SK-N-SH treated with all-trans-retinoic acid at 6 μM for 48 hours (cell line): ENCODE results near the gene DAGLA.

Experiments
- ATAC-seq: fragments of 200-7000 bp; cut with Tn5 transposase; 3 replicates; pipeline ENCODE4 v1.9.1; 2020; ENCODE audit warnings: mild to moderate bottlenecking, moderate library complexity
- ARNTL ChIP-seq: fragments of 450-650 bp; formaldehyde crosslinking; IDR thresholded peaks from 2 replicates; pipeline ENCODE4 v1.5.0; 2020; ENCODE audit warnings: low read depth, mild to moderate bottlenecking, moderate library complexity, borderline replicate concordance
- BACH2 ChIP-seq: fragments of 250-450 bp; sonication (Bioruptor Pico); IDR thresholded peaks from 2 replicates; pipeline ENCODE4 v1.9.0; 2021; ENCODE audit warnings: mild to moderate bottlenecking, borderline replicate concordance
- CSDC2 ChIP-seq: fragments of 250-450 bp; sonication (Bioruptor Pico); IDR thresholded peaks from 2 replicates; pipeline ENCODE4 v1.5.0; 2020; ENCODE audit warnings: mild to moderate bottlenecking, moderate library complexity
- ESRRG ChIP-seq: fragments of 250-450 bp; sonication (Bioruptor Pico); IDR thresholded peaks from 2 replicates; pipeline ENCODE4 v1.6.1; 2021; ENCODE audit warnings: mild to moderate bottlenecking
- GLIS3 ChIP-seq: fragments of 250-450 bp; sonication (Bioruptor Pico); IDR thresholded peaks from 2 replicates; pipeline ENCODE4 v1.5.0; 2020; ENCODE audit warnings: mild to moderate bottlenecking, moderate library complexity
- ISL1 ChIP-seq: fragments of 250-450 bp; sonication (Bioruptor Pico); IDR thresholded peaks from 2 replicates; pipeline ENCODE4 v2.1.2; 2022; ENCODE audit warnings: mild to moderate bottlenecking, moderate library complexity
- PPARA ChIP-seq: fragments of 250-450 bp; sonication (Bioruptor Pico); IDR thresholded peaks from 2 replicates; pipeline ENCODE4 v1.5.0; 2020; ENCODE audit warnings: mild to moderate bottlenecking, borderline replicate concordance
- RARB ChIP-seq: fragments of 250-450 bp; sonication (Bioruptor Pico); IDR thresholded peaks from 2 replicates; pipeline ENCODE4 v1.8.0; 2021; ENCODE audit warnings: mild to moderate bottlenecking, moderate library complexity
- SNAI2 ChIP-seq: fragments of 250-450 bp; sonication (Bioruptor Pico); IDR thresholded peaks from 2 replicates; pipeline ENCODE4 v1.5.0; 2020; ENCODE audit warnings: mild to moderate bottlenecking, moderate library complexity
- TCF4 ChIP-seq: fragments of 250-450 bp; sonication (Bioruptor Pico); IDR thresholded peaks from 2 replicates; pipeline ENCODE4 v1.8.0; 2021; ENCODE audit warnings: mild to moderate bottlenecking, moderate library complexity, borderline replicate concordance
- TOX ChIP-seq: fragments of 250-450 bp; sonication (Bioruptor Pico); IDR thresholded peaks from 2 replicates; pipeline ENCODE4 v1.8.0; 2021; ENCODE audit warnings: mild to moderate bottlenecking, moderate library complexity, borderline replicate concordance
- ZC3H10 ChIP-seq: fragments of 250-450 bp; sonication (Bioruptor Pico); IDR thresholded peaks from 2 replicates; pipeline ENCODE4 v1.5.1; 2021; ENCODE audit warnings: mild to moderate bottlenecking, moderate library complexity
- ZFP30 ChIP-seq: fragments of 450-650 bp; formaldehyde crosslinking; IDR thresholded peaks from 2 replicates; pipeline ENCODE4 v1.5.0; 2022; ENCODE audit warnings: mild to moderate bottlenecking, moderate library complexity
- ZNF565 ChIP-seq: fragments of 450-650 bp; formaldehyde crosslinking; conservative IDR thresholded peaks from 2 replicates; pipeline ENCODE4 v1.5.0; 2020; ENCODE audit warnings: low read depth, mild to moderate bottlenecking, moderate library complexity
- ZNF70 ChIP-seq: fragments of 450-650 bp; formaldehyde crosslinking; IDR thresholded peaks from 2 replicates; pipeline ENCODE4 v1.5.0; 2020; ENCODE audit warnings: mild to moderate bottlenecking, moderate library complexity
- ZNF8 ChIP-seq: fragments of 450-650 bp; formaldehyde crosslinking; IDR thresholded peaks from 2 replicates; pipeline ENCODE4 v1.5.0; 2020; ENCODE audit warnings: mild to moderate bottlenecking, moderate library complexity
- TF ChIP-seq, protein P1 (sequence below): fragments of 250-450 bp; sonication (Bioruptor Pico); IDR thresholded peaks from 2 replicates; pipeline ENCODE4 v1.8.0; 2021; ENCODE audit warnings: low read depth, mild to moderate bottlenecking, moderate library complexity, borderline replicate concordance
- TF ChIP-seq, protein P2 (sequence below): fragments of 250-450 bp; sonication (Bioruptor Pico); IDR thresholded peaks from 2 replicates; pipeline ENCODE4 v1.5.1; 2020; ENCODE audit warnings: low read depth, mild to moderate bottlenecking, moderate library complexity
- TF ChIP-seq, protein P3 (sequence below): fragments of 250-450 bp; sonication (Bioruptor Pico); IDR thresholded peaks from 2 replicates; pipeline ENCODE4 v1.8.0; 2020; ENCODE audit warnings: mild to moderate bottlenecking, moderate library complexity, borderline replicate concordance
- TF ChIP-seq, protein P4 (sequence below): fragments of 250-450 bp; sonication (Bioruptor Pico); IDR thresholded peaks from 2 replicates; pipeline ENCODE4 v1.5.1; 2021; ENCODE audit warnings: mild to moderate bottlenecking, moderate library complexity
- TF ChIP-seq, protein P5 (sequence below): fragments of 250-450 bp; sonication (Bioruptor Pico); IDR thresholded peaks from 2 replicates; pipeline ENCODE4 v1.5.0; 2020; ENCODE audit warnings: mild to moderate bottlenecking, moderate library complexity

The DAGLA gene

DNA sequence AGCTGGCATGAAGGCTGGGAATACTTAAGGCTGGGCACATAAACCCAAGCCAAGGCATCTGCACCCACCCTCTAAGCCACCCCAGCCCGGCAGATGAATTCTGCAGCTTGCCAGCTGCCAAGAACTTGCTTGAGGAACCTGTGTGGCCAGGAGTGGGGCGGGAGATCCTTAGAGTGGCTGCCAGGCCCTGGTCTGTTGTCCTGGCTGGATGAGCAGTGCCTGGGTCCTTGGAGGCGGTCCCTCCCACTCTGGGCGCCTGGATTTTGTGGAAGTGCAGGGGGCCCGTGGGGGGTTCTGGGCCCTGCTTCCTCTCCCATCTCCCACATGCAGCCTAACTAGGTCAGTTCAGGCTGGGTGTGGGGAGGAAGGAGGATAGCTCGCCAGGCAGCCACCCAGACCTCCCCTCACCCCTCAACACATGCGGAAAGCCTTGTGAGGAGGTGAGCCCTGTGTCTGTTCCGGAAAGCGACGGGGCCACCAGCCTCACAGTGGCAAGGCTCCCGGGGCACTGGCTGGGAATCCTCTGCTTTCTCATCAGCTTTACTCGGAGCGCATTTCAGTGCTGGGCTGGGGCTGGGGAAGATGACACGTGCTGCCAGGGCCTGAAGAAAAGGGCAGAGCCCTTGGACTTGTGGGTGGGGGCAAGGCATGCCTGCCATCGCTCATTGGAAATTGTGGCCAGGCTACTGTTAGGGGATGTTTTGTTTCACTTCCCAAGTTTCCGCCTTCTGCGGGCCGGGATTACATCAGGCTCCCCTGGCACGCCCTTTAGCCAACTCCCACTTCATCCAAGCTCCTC lies 8.4 kb downstream of the DAGLA start:
- ATAC-seq, result no peak; the same call in 1 of the 3 replicates

DNA sequence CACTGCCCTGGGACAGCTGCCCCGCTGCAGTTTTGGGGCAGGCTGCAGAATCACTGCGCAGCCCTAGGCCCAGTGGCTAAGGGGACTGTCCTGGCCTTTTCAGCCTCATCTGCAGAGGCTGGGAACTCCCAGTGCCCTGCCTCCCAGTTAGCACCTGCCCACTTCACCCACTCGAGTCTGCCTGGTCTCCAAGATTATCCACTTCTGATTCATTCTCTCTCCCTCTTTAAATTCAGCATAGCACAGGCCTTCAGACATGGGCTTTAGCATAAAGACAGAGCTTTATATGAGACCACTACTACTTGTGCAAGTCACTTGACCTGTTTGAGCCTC lies 8.9 kb downstream of the DAGLA start:
- no peak for ATAC-seq
- TF ChIP-seq TCF4 (CRISPR knock-in tag), result no peak
- TF ChIP-seq, protein P1, sequence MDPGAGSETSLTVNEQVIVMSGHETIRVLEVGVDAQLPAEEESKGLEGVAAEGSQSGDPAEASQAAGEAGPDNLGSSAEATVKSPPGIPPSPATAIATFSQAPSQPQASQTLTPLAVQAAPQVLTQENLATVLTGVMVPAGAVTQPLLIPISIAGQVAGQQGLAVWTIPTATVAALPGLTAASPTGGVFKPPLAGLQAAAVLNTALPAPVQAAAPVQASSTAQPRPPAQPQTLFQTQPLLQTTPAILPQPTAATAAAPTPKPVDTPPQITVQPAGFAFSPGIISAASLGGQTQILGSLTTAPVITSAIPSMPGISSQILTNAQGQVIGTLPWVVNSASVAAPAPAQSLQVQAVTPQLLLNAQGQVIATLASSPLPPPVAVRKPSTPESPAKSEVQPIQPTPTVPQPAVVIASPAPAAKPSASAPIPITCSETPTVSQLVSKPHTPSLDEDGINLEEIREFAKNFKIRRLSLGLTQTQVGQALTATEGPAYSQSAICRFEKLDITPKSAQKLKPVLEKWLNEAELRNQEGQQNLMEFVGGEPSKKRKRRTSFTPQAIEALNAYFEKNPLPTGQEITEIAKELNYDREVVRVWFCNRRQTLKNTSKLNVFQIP (CRISPR knock-in tag), result no peak
- TF ChIP-seq, protein P2, sequence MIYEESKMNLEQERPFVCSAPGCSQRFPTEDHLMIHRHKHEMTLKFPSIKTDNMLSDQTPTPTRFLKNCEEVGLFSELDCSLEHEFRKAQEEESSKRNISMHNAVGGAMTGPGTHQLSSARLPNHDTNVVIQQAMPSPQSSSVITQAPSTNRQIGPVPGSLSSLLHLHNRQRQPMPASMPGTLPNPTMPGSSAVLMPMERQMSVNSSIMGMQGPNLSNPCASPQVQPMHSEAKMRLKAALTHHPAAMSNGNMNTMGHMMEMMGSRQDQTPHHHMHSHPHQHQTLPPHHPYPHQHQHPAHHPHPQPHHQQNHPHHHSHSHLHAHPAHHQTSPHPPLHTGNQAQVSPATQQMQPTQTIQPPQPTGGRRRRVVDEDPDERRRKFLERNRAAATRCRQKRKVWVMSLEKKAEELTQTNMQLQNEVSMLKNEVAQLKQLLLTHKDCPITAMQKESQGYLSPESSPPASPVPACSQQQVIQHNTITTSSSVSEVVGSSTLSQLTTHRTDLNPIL (CRISPR knock-in tag), result no peak
- TF ChIP-seq ESRRG (CRISPR knock-in tag), result no peak
- TF ChIP-seq, protein P3, sequence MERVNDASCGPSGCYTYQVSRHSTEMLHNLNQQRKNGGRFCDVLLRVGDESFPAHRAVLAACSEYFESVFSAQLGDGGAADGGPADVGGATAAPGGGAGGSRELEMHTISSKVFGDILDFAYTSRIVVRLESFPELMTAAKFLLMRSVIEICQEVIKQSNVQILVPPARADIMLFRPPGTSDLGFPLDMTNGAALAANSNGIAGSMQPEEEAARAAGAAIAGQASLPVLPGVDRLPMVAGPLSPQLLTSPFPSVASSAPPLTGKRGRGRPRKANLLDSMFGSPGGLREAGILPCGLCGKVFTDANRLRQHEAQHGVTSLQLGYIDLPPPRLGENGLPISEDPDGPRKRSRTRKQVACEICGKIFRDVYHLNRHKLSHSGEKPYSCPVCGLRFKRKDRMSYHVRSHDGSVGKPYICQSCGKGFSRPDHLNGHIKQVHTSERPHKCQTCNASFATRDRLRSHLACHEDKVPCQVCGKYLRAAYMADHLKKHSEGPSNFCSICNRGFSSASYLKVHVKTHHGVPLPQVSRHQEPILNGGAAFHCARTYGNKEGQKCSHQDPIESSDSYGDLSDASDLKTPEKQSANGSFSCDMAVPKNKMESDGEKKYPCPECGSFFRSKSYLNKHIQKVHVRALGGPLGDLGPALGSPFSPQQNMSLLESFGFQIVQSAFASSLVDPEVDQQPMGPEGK (CRISPR knock-in tag), result no peak
- no peak for TF ChIP-seq ZNF565 (CRISPR knock-in tag)
- TF ChIP-seq PPARA (CRISPR knock-in tag), result no peak
- no peak for TF ChIP-seq ZFP30 (CRISPR knock-in tag)
- no peak for TF ChIP-seq RARB (CRISPR knock-in tag)
- TF ChIP-seq ISL1, result no peak
- TF ChIP-seq ZNF70 (CRISPR knock-in tag), result no peak
- TF ChIP-seq CSDC2, result no peak
- TF ChIP-seq ARNTL (CRISPR knock-in tag), result no peak
- TF ChIP-seq, protein P4, sequence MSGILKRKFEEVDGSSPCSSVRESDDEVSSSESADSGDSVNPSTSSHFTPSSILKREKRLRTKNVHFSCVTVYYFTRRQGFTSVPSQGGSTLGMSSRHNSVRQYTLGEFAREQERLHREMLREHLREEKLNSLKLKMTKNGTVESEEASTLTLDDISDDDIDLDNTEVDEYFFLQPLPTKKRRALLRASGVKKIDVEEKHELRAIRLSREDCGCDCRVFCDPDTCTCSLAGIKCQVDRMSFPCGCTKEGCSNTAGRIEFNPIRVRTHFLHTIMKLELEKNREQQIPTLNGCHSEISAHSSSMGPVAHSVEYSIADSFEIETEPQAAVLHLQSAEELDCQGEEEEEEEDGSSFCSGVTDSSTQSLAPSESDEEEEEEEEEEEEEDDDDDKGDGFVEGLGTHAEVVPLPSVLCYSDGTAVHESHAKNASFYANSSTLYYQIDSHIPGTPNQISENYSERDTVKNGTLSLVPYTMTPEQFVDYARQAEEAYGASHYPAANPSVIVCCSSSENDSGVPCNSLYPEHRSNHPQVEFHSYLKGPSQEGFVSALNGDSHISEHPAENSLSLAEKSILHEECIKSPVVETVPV, result no peak

More for the DNA sequence above, 8.4 kb downstream of the DAGLA start:
- TF ChIP-seq TCF4 (CRISPR knock-in tag) (no peak), ISL1 (no peak), ZFP30 (CRISPR knock-in tag) (no peak), ZC3H10 (no peak), RARB (CRISPR knock-in tag) (no peak), ESRRG (CRISPR knock-in tag) (no peak), GLIS3 (CRISPR knock-in tag) (no peak), PPARA (CRISPR knock-in tag) (no peak), SNAI2 (no peak), ZNF8 (CRISPR knock-in tag) (no peak), BACH2 (CRISPR knock-in tag) (no peak), ARNTL (CRISPR knock-in tag) (no peak), ZNF565 (CRISPR knock-in tag) (no peak), CSDC2 (no peak), TOX (CRISPR knock-in tag) (no peak)
- TF ChIP-seq, protein P2 (CRISPR knock-in tag), result no peak
- TF ChIP-seq, protein P3 (CRISPR knock-in tag), result no peak
- TF ChIP-seq, protein P5, sequence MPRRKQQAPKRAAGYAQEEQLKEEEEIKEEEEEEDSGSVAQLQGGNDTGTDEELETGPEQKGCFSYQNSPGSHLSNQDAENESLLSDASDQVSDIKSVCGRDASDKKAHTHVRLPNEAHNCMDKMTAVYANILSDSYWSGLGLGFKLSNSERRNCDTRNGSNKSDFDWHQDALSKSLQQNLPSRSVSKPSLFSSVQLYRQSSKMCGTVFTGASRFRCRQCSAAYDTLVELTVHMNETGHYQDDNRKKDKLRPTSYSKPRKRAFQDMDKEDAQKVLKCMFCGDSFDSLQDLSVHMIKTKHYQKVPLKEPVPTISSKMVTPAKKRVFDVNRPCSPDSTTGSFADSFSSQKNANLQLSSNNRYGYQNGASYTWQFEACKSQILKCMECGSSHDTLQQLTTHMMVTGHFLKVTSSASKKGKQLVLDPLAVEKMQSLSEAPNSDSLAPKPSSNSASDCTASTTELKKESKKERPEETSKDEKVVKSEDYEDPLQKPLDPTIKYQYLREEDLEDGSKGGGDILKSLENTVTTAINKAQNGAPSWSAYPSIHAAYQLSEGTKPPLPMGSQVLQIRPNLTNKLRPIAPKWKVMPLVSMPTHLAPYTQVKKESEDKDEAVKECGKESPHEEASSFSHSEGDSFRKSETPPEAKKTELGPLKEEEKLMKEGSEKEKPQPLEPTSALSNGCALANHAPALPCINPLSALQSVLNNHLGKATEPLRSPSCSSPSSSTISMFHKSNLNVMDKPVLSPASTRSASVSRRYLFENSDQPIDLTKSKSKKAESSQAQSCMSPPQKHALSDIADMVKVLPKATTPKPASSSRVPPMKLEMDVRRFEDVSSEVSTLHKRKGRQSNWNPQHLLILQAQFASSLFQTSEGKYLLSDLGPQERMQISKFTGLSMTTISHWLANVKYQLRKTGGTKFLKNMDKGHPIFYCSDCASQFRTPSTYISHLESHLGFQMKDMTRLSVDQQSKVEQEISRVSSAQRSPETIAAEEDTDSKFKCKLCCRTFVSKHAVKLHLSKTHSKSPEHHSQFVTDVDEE (CRISPR knock-in tag), result no peak
- TF ChIP-seq, protein P4, result no peak
- TF ChIP-seq, all 23 proteins: peak for 0
